Fibroblast of lung (primary cell): Measurements from ENCODE around the gene SBF2. TPM values are rescaled to one million over a fixed set of nuclear protein-coding genes. Genes with fewer than 3 reads are reported as not detected.

Source experiments
- DNase-seq, 2 donors: peaks; one replicate each; pipeline versions ENCODE4 v3.0.0 to v3.0.0-alpha.2; 2010; ENCODE audit warnings: low read depth in 2 of 2
- H2AFZ ChIP-seq: 2 replicates; pipeline ENCODE4 v1.5.1; 2012; ENCODE audit warnings: low read length, control low read depth, inconsistent platforms
- H3K27ac ChIP-seq: 2 replicates; pipeline ENCODE4 v1.5.1; 2011; ENCODE audit warnings: low read length, control low read depth; ENCODE audit not compliant: insufficient read depth
- H3K27me3 ChIP-seq: 2 replicates; pipeline ENCODE4 v1.5.1; 2011; ENCODE audit warnings: mild to moderate bottlenecking, low read length; ENCODE audit not compliant: control insufficient read depth, insufficient read depth
- H3K36me3 ChIP-seq: 2 replicates; pipeline ENCODE4 v1.5.1; 2011; ENCODE audit warnings: low read length; ENCODE audit not compliant: control insufficient read depth, insufficient read depth
- H3K4me1 ChIP-seq: 2 replicates; pipeline ENCODE4 v1.5.1; 2011; ENCODE audit warnings: low read length; ENCODE audit not compliant: control insufficient read depth, insufficient read depth; ENCODE audit errors: extremely low read depth
- H3K4me2 ChIP-seq: 2 replicates; pipeline ENCODE4 v1.5.1; 2011; ENCODE audit warnings: low read length, control low read depth; ENCODE audit not compliant: insufficient read depth; ENCODE audit errors: extremely low read depth
- H3K4me3 ChIP-seq, 4 experiments: fragments of 200-600 bp in 1 of 4; sonication (generic) in 1 of 4; replicated peaks in 1 of 4; 2 replicates each; pipeline ENCODE4 v1.5.1; 2011 to 2016; ENCODE audit warnings: low read length in 4 of 4, low read depth in 3 of 4, mild to moderate bottlenecking in 3 of 4, control low read depth in 2 of 4, inconsistent platforms in 1 of 4, mixed read lengths in 1 of 4; ENCODE audit not compliant: insufficient read depth in 1 of 4; ENCODE audit errors: control extremely low read depth in 1 of 4
- H3K79me2 ChIP-seq: 2 replicates; pipeline ENCODE4 v1.5.1; 2012; ENCODE audit warnings: mild to moderate bottlenecking, low read length, inconsistent platforms; ENCODE audit not compliant: control insufficient read depth, insufficient read depth
- H3K9ac ChIP-seq: 2 replicates; pipeline ENCODE4 v1.5.1; 2011; ENCODE audit warnings: mild to moderate bottlenecking, low read length, control low read depth; ENCODE audit not compliant: insufficient read depth
- H3K9me3 ChIP-seq: 2 replicates; pipeline ENCODE4 v1.5.1; 2012; ENCODE audit warnings: low read depth, low read length; ENCODE audit not compliant: control insufficient read depth, insufficient read depth
- H4K20me1 ChIP-seq: 2 replicates; pipeline ENCODE4 v1.5.1; 2011; ENCODE audit warnings: low read length; ENCODE audit not compliant: control insufficient read depth, insufficient read depth; ENCODE audit errors: extremely low read depth
- EZH2 ChIP-seq: IDR thresholded peaks from 2 replicates; pipeline ENCODE4 v1.5.1; 2012; ENCODE audit warnings: low read length, control low read depth, mild to moderate bottlenecking; ENCODE audit errors: missing control alignments
- polyA plus RNA-seq, 2 donors: library from polyadenylated mRNA; depleted of rRNA in 1 of 2; stranded (reverse) in 1 of 2; unstranded in 1 of 2; fragments of >200 nt; gene quantifications; 2 replicates each; pipeline ENCODE4 v1.2.1, GENCODE V29; 2011 to 2012; ENCODE audit warnings: missing spikeins in 1 of 2
- total RNA-seq: library from RNA; depleted of rRNA; stranded (reverse); fragments of >200 nt; gene quantifications from 2 replicates; pipeline ENCODE4 v1.2.1, GENCODE V29; 2014
- TF ChIP-seq, protein P1 (sequence below), 2 donors: IDR thresholded peaks in 1 of 2; conservative IDR thresholded peaks in 1 of 2; 1 replicate in 1 of 2; 2 replicates in 1 of 2; pipeline ENCODE4 v1.5.1; 2011 to 2012; ENCODE audit warnings: low read length in 2 of 2, control low read depth in 1 of 2, inconsistent platforms in 1 of 2, low read depth in 1 of 2, mild to moderate bottlenecking in 1 of 2

SBF2 gene
- total and polyA plus RNA-seq, 2 donors (not counting 1 experiment from before 2014, with no cell fraction given): 69.4 to 95.9 TPM

DNA sequence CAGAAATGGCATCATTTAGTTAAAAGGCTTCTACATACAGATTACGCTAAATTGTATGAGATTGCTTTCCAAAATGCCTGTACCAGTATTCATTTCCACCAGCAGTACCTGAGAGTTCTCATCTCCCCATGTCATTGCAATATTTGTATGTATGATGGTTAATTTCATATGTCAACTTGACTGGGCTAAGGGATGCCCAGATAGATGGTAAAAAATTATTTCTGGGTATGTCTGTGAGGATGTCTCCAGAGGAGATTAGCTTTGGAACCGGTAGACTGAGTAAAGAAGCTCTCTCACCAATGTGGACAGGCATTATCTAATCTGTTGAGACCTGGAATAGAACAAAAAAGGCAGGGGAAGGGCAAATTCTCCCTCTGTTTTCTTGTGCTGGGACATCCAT lies 17.8 kb upstream of the SBF2 start:
- Histone ChIP-seq H3K9me3 (no peaks in the 10 kb centered on the region), H3K36me3 (peaks cover 4% of the 10 kb centered on the region), H3K9ac (no peak overlapping the region), H4K20me1 (no peaks in the 10 kb centered on the region), H2AFZ (no peak overlapping the region), H3K4me2 (no peak overlapping the region), H3K4me1 (no peaks in the 10 kb centered on the region), H3K27me3 (no peaks in the 10 kb centered on the region), H3K79me2 (peaks cover 8% of the 10 kb centered on the region), H3K27ac (no peak overlapping the region), H3K4me3 (no peak overlapping the region)
- TF ChIP-seq, protein P1, sequence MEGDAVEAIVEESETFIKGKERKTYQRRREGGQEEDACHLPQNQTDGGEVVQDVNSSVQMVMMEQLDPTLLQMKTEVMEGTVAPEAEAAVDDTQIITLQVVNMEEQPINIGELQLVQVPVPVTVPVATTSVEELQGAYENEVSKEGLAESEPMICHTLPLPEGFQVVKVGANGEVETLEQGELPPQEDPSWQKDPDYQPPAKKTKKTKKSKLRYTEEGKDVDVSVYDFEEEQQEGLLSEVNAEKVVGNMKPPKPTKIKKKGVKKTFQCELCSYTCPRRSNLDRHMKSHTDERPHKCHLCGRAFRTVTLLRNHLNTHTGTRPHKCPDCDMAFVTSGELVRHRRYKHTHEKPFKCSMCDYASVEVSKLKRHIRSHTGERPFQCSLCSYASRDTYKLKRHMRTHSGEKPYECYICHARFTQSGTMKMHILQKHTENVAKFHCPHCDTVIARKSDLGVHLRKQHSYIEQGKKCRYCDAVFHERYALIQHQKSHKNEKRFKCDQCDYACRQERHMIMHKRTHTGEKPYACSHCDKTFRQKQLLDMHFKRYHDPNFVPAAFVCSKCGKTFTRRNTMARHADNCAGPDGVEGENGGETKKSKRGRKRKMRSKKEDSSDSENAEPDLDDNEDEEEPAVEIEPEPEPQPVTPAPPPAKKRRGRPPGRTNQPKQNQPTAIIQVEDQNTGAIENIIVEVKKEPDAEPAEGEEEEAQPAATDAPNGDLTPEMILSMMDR (conservative IDR thresholded peaks at IDR 0.05 in 1 of 2, IDR thresholded peaks at IDR 0.05 in 1 of 2; ENCODE audit: low read depth in 1 of 2, low read length in 2 of 2): no peak
- TF ChIP-seq EZH2: no peak
- DNase-seq: no peak

GRCh38 chr11:10310301-10310841 lies 16.4 kb upstream of the SBF2 start:
- peak; percentile 29 to 44 for DNase-seq
- no peak overlapping the region for H3K4me3 ChIP-seq
- TF ChIP-seq, protein P1 (conservative IDR thresholded peaks at IDR 0.05 in 1 of 2, IDR thresholded peaks at IDR 0.05 in 1 of 2; ENCODE audit: low read depth in 1 of 2, low read length in 2 of 2): no peak
- no peak for TF ChIP-seq EZH2
- no peak overlapping the region for H3K9ac ChIP-seq
- no peak overlapping the region for H2AFZ ChIP-seq
- H3K9me3 ChIP-seq: no peaks in the 10 kb centered on the region
- H3K79me2 ChIP-seq: peaks cover 22% of the 10 kb centered on the region
- H3K36me3 ChIP-seq: peaks cover 15% of the 10 kb centered on the region
- no peak overlapping the region for H3K4me2 ChIP-seq
- H3K4me1 ChIP-seq: no peaks in the 10 kb centered on the region
- H3K27ac ChIP-seq: no peak overlapping the region
- H4K20me1 ChIP-seq: no peaks in the 10 kb centered on the region
- no peaks in the 10 kb centered on the region for H3K27me3 ChIP-seq

GRCh38 chr11:10309163-10310093 lies 15.4 kb upstream of the SBF2 start:
- H2AFZ ChIP-seq: no peak overlapping the region
- H3K9ac ChIP-seq: peak overlapping the region; percentile 4
- H4K20me1 ChIP-seq: no peaks in the 10 kb centered on the region
- H3K4me1 ChIP-seq: no peaks in the 10 kb centered on the region
- peak overlapping the region; percentile 55 for H3K4me2 ChIP-seq
- H3K4me3 ChIP-seq: peak overlapping the region in 2 of 4 experiments; percentile 5 to 98
- peaks cover 29% of the 10 kb centered on the region for H3K79me2 ChIP-seq
- H3K9me3 ChIP-seq: no peaks in the 10 kb centered on the region
- no peaks in the 10 kb centered on the region for H3K27me3 ChIP-seq
- DNase-seq: peak; percentile 68 to 83
- peaks cover 15% of the 10 kb centered on the region for H3K36me3 ChIP-seq
- TF ChIP-seq, protein P1 (conservative IDR thresholded peaks at IDR 0.05 in 1 of 2, IDR thresholded peaks at IDR 0.05 in 1 of 2; ENCODE audit: low read depth in 1 of 2, low read length in 2 of 2): no peak
- no peak for TF ChIP-seq EZH2
- H3K27ac ChIP-seq: peak overlapping the region; percentile 14
